ENCODE data around the gene EFCAB5. TPM values are rescaled to one million over a fixed set of nuclear protein-coding genes. Genes with fewer than 3 reads are reported as not detected.

The EFCAB5 gene
- total RNA-seq, 1 experiment from 2014 or later = 1.4 TPM

- TF ChIP-seq EZH2 (IDR thresholded peaks at IDR 0.05; ENCODE audit: low read depth) (no peak), CTCF (conservative IDR thresholded peaks at IDR 0.05) (no peak)
- no peaks in the 10 kb centered on the region for H3F3A ChIP-seq (ENCODE audit: insufficient read depth, low read depth)
- no peak overlapping the region for H3K4me2 ChIP-seq
- H3K79me2 ChIP-seq (ENCODE audit: low read depth) = no peaks in the 10 kb centered on the region
- POLR2A ChIA-PET (ENCODE audit: unreplicated experiment) = interaction anchor here (0.6 kb wide), 1 partner anchor 145 kb away, joined by 4 read pairs; no protein-coding TSS in a partner anchor
- H3K27ac ChIP-seq = no peak overlapping the region
- H3K9me3 ChIP-seq (ENCODE audit: insufficient read depth, low read depth) = no peaks in the 10 kb centered on the region
- no peak overlapping the region for H3K4me3 ChIP-seq
- no peaks in the 10 kb centered on the region for H4K20me1 ChIP-seq (ENCODE audit: insufficient read depth)
- H3K36me3 ChIP-seq (ENCODE audit: low read depth) = no peaks in the 10 kb centered on the region
- CTCF ChIA-PET = no interaction called here
- no TSS peak for BruUV-seq (replicated peaks)
- no peak overlapping the region for H2AFZ ChIP-seq
- no peaks in the 10 kb centered on the region for H3K4me1 ChIP-seq (replicated peaks; ENCODE audit: insufficient read depth)
- intact Hi-C loops (cut with micrococcal nuclease; ENCODE audit: unreplicated experiment) = no loop called here
- no peaks in the 10 kb centered on the region for H3K27me3 ChIP-seq (ENCODE audit: insufficient read depth, low read depth)
- no peak for DNase-seq
- H3K9me2 ChIP-seq (ENCODE audit: insufficient read depth) = no peaks in the 10 kb centered on the region; the same call in 1 of the 2 replicates
Observed at GRCh38 chr17:29968271-29968670, 26.8 kb downstream of the EFCAB5 start.

- Histone ChIP-seq H3K27ac (no peak overlapping the region), H4K20me1 (ENCODE audit: insufficient read depth) (no peaks in the 10 kb centered on the region), H3K9me2 (ENCODE audit: insufficient read depth) (no peaks in the 10 kb centered on the region), H3K79me2 (ENCODE audit: low read depth) (no peaks in the 10 kb centered on the region), H3K4me3 (no peak overlapping the region), H3F3A (ENCODE audit: insufficient read depth, low read depth) (no peaks in the 10 kb centered on the region), H3K4me2 (no peak overlapping the region), H3K36me3 (ENCODE audit: low read depth) (no peaks in the 10 kb centered on the region), H3K9me3 (ENCODE audit: insufficient read depth, low read depth) (no peaks in the 10 kb centered on the region), H2AFZ (no peak overlapping the region), H3K4me1 (replicated peaks; ENCODE audit: insufficient read depth) (no peaks in the 10 kb centered on the region), H3K27me3 (ENCODE audit: insufficient read depth, low read depth) (no peaks in the 10 kb centered on the region)
- TF ChIP-seq EZH2 (IDR thresholded peaks at IDR 0.05; ENCODE audit: low read depth) (no peak), CTCF (conservative IDR thresholded peaks at IDR 0.05) (no peak)
- CTCF ChIA-PET = no interaction called here
- POLR2A ChIA-PET (ENCODE audit: unreplicated experiment) = no interaction called here
- DNase-seq = no peak
- BruUV-seq (replicated peaks) = no TSS peak
- intact Hi-C loops (cut with micrococcal nuclease; ENCODE audit: unreplicated experiment) = no loop called here
Observed at GRCh38 chr17:29972277-29972676, 30.8 kb downstream of the EFCAB5 start.

- Histone ChIP-seq H3K4me3 (no peak overlapping the region), H3K9me3 (ENCODE audit: insufficient read depth, low read depth) (no peaks in the 10 kb centered on the region), H3F3A (ENCODE audit: insufficient read depth, low read depth) (no peaks in the 10 kb centered on the region; the same call in 1 of the 2 replicates), H3K4me2 (no peak overlapping the region), H2AFZ (no peak overlapping the region), H3K27ac (no peak overlapping the region), H3K4me1 (replicated peaks; ENCODE audit: insufficient read depth) (no peaks in the 10 kb centered on the region), H3K9me2 (ENCODE audit: insufficient read depth) (no peaks in the 10 kb centered on the region), H3K36me3 (ENCODE audit: low read depth) (no peaks in the 10 kb centered on the region), H4K20me1 (ENCODE audit: insufficient read depth) (no peaks in the 10 kb centered on the region), H3K27me3 (ENCODE audit: insufficient read depth, low read depth) (no peaks in the 10 kb centered on the region), H3K79me2 (ENCODE audit: low read depth) (no peaks in the 10 kb centered on the region)
- TF ChIP-seq CTCF (conservative IDR thresholded peaks at IDR 0.05) (no peak), EZH2 (IDR thresholded peaks at IDR 0.05; ENCODE audit: low read depth) (no peak)
- ChIA-PET POLR2A (ENCODE audit: unreplicated experiment) (no interaction called here), CTCF (no interaction called here)
- BruUV-seq (replicated peaks) = no TSS peak
- no peak for DNase-seq
- intact Hi-C loops (cut with micrococcal nuclease; ENCODE audit: unreplicated experiment) = no loop called here
Observed at GRCh38 chr17:29973005-29973404, 31.6 kb downstream of the EFCAB5 start.

All from PC-9 (cell line).